K562 (cell line): Measurements from ENCODE around the gene TNNT2. TPM values are rescaled to one million over a fixed set of nuclear protein-coding genes. Genes with fewer than 3 reads are reported as not detected.

Experiments
- ATAC-seq: fragments of 200-7000 bp; cut with Tn5 transposase; 3 replicates; pipeline ENCODE4 v1.9.1; 2020; ENCODE audit warnings: moderate library complexity
- BruUV-seq: library from RNA; stranded (reverse); fragments of 400-500 nt; replicated peaks from 2 replicates; lab custom pipeline; 2021; lab: Mats Ljungman, UMichigan
- CTCF ChIA-PET: fragments of 300-600 bp; formaldehyde crosslinking; extraction: SDS; loops from one replicate; lab custom pipeline; 2021; ENCODE audit warnings: low intra/inter-chr PET ratio; lab: Yijun Ruan, JAX
- POLR2A ChIA-PET: fragments of 300-600, 350-650 bp; sonication (Branson Sonifier 250); formaldehyde crosslinking; extraction: SDS; loops from one replicate; lab custom pipeline; 2021; ENCODE audit warnings: antibody characterized with exemption, inconsistent platforms; lab: Yijun Ruan, JAX
- DNase-seq, 4 experiments: peaks; one replicate each; pipeline versions ENCODE4 v3.0.0 to v3.0.0-alpha.2; 2011 to 2018; ENCODE audit warnings: low spot score in 3 of 4, mixed read lengths in 3 of 4; ENCODE audit errors: extremely low read depth in 1 of 4
- FAIRE-seq: peaks from 2 replicates; lab custom pipeline; 2011; peaks lifted over from hg19 to GRCh38; lab: Jason Lieb, UNC
- H2AFZ ChIP-seq: 2 replicates; pipeline ENCODE4 v1.6.0; 2011; ENCODE audit warnings: low read depth, low read length, control low read depth, inconsistent platforms
- H3K27ac ChIP-seq: fragments of 200-600 bp; 3 replicates; pipeline ENCODE4 v1.8.0; 2011; ENCODE audit warnings: low read depth, mild to moderate bottlenecking, control low read depth, inconsistent platforms, low read length, moderate library complexity, mixed read lengths; ENCODE audit errors: extremely low read depth
- H3K27me3 ChIP-seq, 2 experiments: fragments of 300-600 bp in 1 of 2; 2 replicates in 1 of 2; 3 replicates in 1 of 2; pipeline versions ENCODE4 v1.6.0 to v1.8.0; 2011; ENCODE audit warnings: inconsistent platforms in 2 of 2, low read length in 2 of 2, mild to moderate bottlenecking in 1 of 2, mixed read lengths in 1 of 2, moderate library complexity in 1 of 2; ENCODE audit not compliant: control insufficient read depth in 2 of 2, insufficient read depth in 2 of 2
- H3K36me3 ChIP-seq: fragments of 300-600 bp; 3 replicates; pipeline ENCODE4 v1.8.0; 2011; ENCODE audit warnings: mild to moderate bottlenecking, low read length, inconsistent platforms; ENCODE audit not compliant: control insufficient read depth, insufficient read depth
- H3K4me1 ChIP-seq, 2 experiments: fragments of 200-600 bp in 1 of 2; replicated peaks in 1 of 2; 2 replicates in 1 of 2; 3 replicates in 1 of 2; pipeline versions ENCODE4 v1.5.1 to v1.8.0; 2011; ENCODE audit warnings: inconsistent platforms in 2 of 2, low read length in 2 of 2, mild to moderate bottlenecking in 1 of 2, mixed read lengths in 1 of 2, moderate library complexity in 1 of 2; ENCODE audit not compliant: control insufficient read depth in 2 of 2, insufficient read depth in 2 of 2
- H3K4me2 ChIP-seq: 2 replicates; pipeline ENCODE4 v1.6.1; 2011; ENCODE audit warnings: low read length, control low read depth, inconsistent platforms, mixed read lengths; ENCODE audit not compliant: insufficient read depth
- H3K4me3 ChIP-seq: fragments of 200-600 bp; sonication (generic), shearing (Covaris generic); 2 replicates; pipeline ENCODE4 v1.5.1; 2016; ENCODE audit warnings: control low read depth, inconsistent platforms
- H3K79me2 ChIP-seq: fragments of 200-600 bp; 3 replicates; pipeline ENCODE4 v1.8.0; 2011; ENCODE audit warnings: low read length, inconsistent platforms; ENCODE audit not compliant: control insufficient read depth, insufficient read depth
- H3K9ac ChIP-seq, 2 experiments: 2 replicates each; pipeline versions ENCODE4 v1.6.0 to v1.6.1; 2011; ENCODE audit warnings: low read depth in 2 of 2, low read length in 2 of 2, control low read depth in 1 of 2, inconsistent platforms in 1 of 2, mild to moderate bottlenecking in 1 of 2, mixed read lengths in 1 of 2; ENCODE audit not compliant: insufficient read depth in 1 of 2
- H3K9me1 ChIP-seq: one replicate; pipeline ENCODE4 v1.6.0; 2011; ENCODE audit warnings: inconsistent platforms, mild to moderate bottlenecking, low read length, moderate library complexity; ENCODE audit not compliant: control insufficient read depth, insufficient read depth
- H3K9me3 ChIP-seq: replicated peaks from 2 replicates; pipeline ENCODE4 v1.5.1; 2011; ENCODE audit warnings: low read depth, low read length, inconsistent platforms; ENCODE audit not compliant: control insufficient read depth, insufficient read depth
- H4K20me1 ChIP-seq: replicated peaks from 2 replicates; pipeline ENCODE4 v1.6.1; 2011; ENCODE audit warnings: low read length, inconsistent platforms, mixed read lengths; ENCODE audit not compliant: control insufficient read depth, insufficient read depth
- CAMTA2 ChIP-seq: fragments of 250-450 bp; sonication (Bioruptor Pico); conservative IDR thresholded peaks from 2 replicates; pipeline ENCODE4 v1.5.1; 2022
- FOXA1 ChIP-seq: fragments of 450-650 bp; IDR thresholded peaks from 2 replicates; pipeline ENCODE4 v1.6.1; 2016; ENCODE audit warnings: mild to moderate bottlenecking, borderline replicate concordance
- FOXK1 ChIP-seq: sonication (generic); formaldehyde crosslinking; IDR thresholded peaks from 2 replicates; pipeline ENCODE4 v1.8.0; 2022; ENCODE audit warnings: missing genetic modification reagents, mild to moderate bottlenecking, borderline replicate concordance
- KAT7 ChIP-seq: sonication (generic); formaldehyde crosslinking; IDR thresholded peaks from 2 replicates; pipeline ENCODE4 v1.8.0; 2022; ENCODE audit warnings: missing genetic modification reagents, mild to moderate bottlenecking, borderline replicate concordance
- KAT8 ChIP-seq: fragments of 450-650 bp; IDR thresholded peaks from 2 replicates; pipeline ENCODE4 v1.6.1; 2016; ENCODE audit warnings: low read depth, mild to moderate bottlenecking
- MCM7 ChIP-seq, 2 experiments: fragments of 450-650 bp; IDR thresholded peaks; 2 replicates each; pipeline ENCODE4 v1.6.1; 2016 to 2018
- NEUROD1 ChIP-seq: fragments of 150-350 bp; IDR thresholded peaks from 2 replicates; pipeline ENCODE4 v1.6.1; 2014; ENCODE audit warnings: borderline replicate concordance, low read length, low read depth; ENCODE audit not compliant: partially characterized antibody
- NR1H2 ChIP-seq: sonication (generic); formaldehyde crosslinking; IDR thresholded peaks from 2 replicates; pipeline ENCODE4 v1.4.0; 2020; ENCODE audit warnings: mild to moderate bottlenecking, missing genetic modification reagents
- PCBP2 ChIP-seq: fragments of 200-400 bp; formaldehyde crosslinking; IDR thresholded peaks from 2 replicates; pipeline ENCODE4 v1.6.1; 2018; ENCODE audit warnings: low read length, low read depth, mild to moderate bottlenecking, moderate library complexity; ENCODE audit not compliant: poor library complexity, severe bottlenecking
- PHF8 ChIP-seq: fragments of 200-600 bp; sonication (generic); IDR thresholded peaks from 2 replicates; pipeline ENCODE4 v1.6.1; 2012; ENCODE audit warnings: mixed run types, mild to moderate bottlenecking, inconsistent platforms, low read length, moderate library complexity, borderline replicate concordance
- SRSF1 ChIP-seq: fragments of 200-400 bp; formaldehyde crosslinking; IDR thresholded peaks from 2 replicates; pipeline ENCODE4 v1.6.1; 2017; ENCODE audit warnings: mild to moderate bottlenecking, low read depth, low read length, moderate library complexity
- TSHZ1 ChIP-seq: fragments of 250-450 bp; sonication (Bioruptor Pico); IDR thresholded peaks from 2 replicates; pipeline ENCODE4 v1.4.0; 2020; ENCODE audit warnings: mild to moderate bottlenecking, moderate library complexity
- ZBTB11 ChIP-seq, 3 experiments: fragments of 200-800 bp in 1 of 3; fragments of 250-450 bp in 1 of 3; fragments of 450-650 bp in 1 of 3; sonication (Bioruptor Pico) in 1 of 3; sonication (Bioruptor generic) in 1 of 3; formaldehyde crosslinking in 1 of 3; IDR thresholded peaks; 2 replicates each; pipeline versions ENCODE4 v1.6.1 to v1.8.0; 2016 to 2022; ENCODE audit warnings: mild to moderate bottlenecking in 2 of 3, missing genetic modification characterization in 2 of 3, missing compliant biosample characterization in 1 of 3, moderate library complexity in 1 of 3
- ZEB2 ChIP-seq: fragments of 450-650 bp; IDR thresholded peaks from 2 replicates; pipeline ENCODE4 v1.6.1; 2016
- ZNF280A ChIP-seq: fragments of 450-650 bp; IDR thresholded peaks from 2 replicates; pipeline ENCODE4 v1.6.1; 2018; ENCODE audit warnings: mild to moderate bottlenecking, low read depth; ENCODE audit not compliant: partially characterized antibody
- WGBS: fragments of 100-300 bp; shearing (Covaris generic); methylation state at CpG from one replicate; pipeline ENCODE4 v1.1.6; 2016; ENCODE audit warnings: low coverage, mixed read lengths; ENCODE audit not compliant: insufficient coverage; ENCODE audit errors: missing lambda C conversion rate; 5-methylcytosine and 5-hydroxymethylcytosine counted together
- in situ Hi-C: fragments of 300-500 bp; cut with MboI; formaldehyde crosslinking; loops from 4 replicates; pipeline ENCODE4 v1.15.0; 2018; ENCODE audit warnings: inconsistent platforms, mixed read lengths
- intact Hi-C: fragments of 100-400 bp; cut with micrococcal nuclease; formaldehyde crosslinking; loops from 2 replicates; pipeline ENCODE4 v1.14.2; 2022
- polyA plus RNA-seq, 8 experiments: library from polyadenylated mRNA; depleted of rRNA in 4 of 8; stranded (reverse) in 5 of 8; unstranded in 3 of 8; fragments of >200 nt; fragmentation: Nextera tagmentation in 2 of 8; fragmentation: Illumina TruSeq in 1 of 8; extraction: Ambion mirVana in 2 of 8; extraction: Trizol in 1 of 8; gene quantifications; 2 replicates each; pipeline versions ENCODE4 v1.2.1 to v1.2.3, GENCODE V29; 2011 to 2014; ENCODE audit warnings: inconsistent platforms in 1 of 8, missing spikeins in 1 of 8
- total RNA-seq, 7 experiments: library from RNA; depleted of rRNA in 6 of 7; stranded (reverse); fragments of >200 nt in 6 of 7; fragmentation: Illumina TruSeq in 2 of 7; extraction: Trizol in 2 of 7; gene quantifications; 2 replicates each; pipeline versions ENCODE4 v1.2.1 to v1.2.3, GENCODE V29; 2011 to 2021; ENCODE audit warnings: low replicate concordance in 1 of 7

The TNNT2 gene
- total and polyA plus RNA-seq, 9 of the 15 experiments (the other 6 are each of a cell fraction or from before 2014, with no cell fraction given), result not detected

GRCh38 chr1:201401700-201402099 lies 24.2 kb upstream of the TNNT2 start:
- 0% methylated on average over 2 of the region's 2 CpGs for WGBS
- ChIA-PET CTCF (no interaction called here), POLR2A (no interaction called here)
- no TSS peak for BruUV-seq
- H3K36me3 ChIP-seq, result no peaks in the 10 kb centered on the region
- no peak overlapping the region for H3K27ac ChIP-seq
- no peaks in the 10 kb centered on the region for H3K9me1 ChIP-seq
- H3K4me3 ChIP-seq, result no peak overlapping the region
- no peaks in the 10 kb centered on the region for H3K9me3 ChIP-seq
- in situ Hi-C loops, result no loop called here
- no peak overlapping the region for H2AFZ ChIP-seq
- H4K20me1 ChIP-seq, result peaks cover 6% of the 10 kb centered on the region
- intact Hi-C loops, result no loop called here
- FAIRE-seq (no peak), ATAC-seq (no peak), DNase-seq (no peak)
- H3K79me2 ChIP-seq, result no peaks in the 10 kb centered on the region
- peaks cover 44 to 76% of the 10 kb centered on the region in 2 experiments for H3K27me3 ChIP-seq
- H3K4me1 ChIP-seq, result peaks cover 0 to 10% of the 10 kb centered on the region in 2 experiments; a peak in 1 of 5 replicates
- H3K9ac ChIP-seq, result no peak overlapping the region
- H3K4me2 ChIP-seq, result no peak overlapping the region
- TF ChIP-seq PCBP2 (no peak), FOXK1 (CRISPR knock-in tag) (no peak), NEUROD1 (no peak), ZNF280A (no peak), FOXA1 (no peak), PHF8 (no peak), NR1H2 (CRISPR knock-in tag) (no peak), TSHZ1 (no peak), CAMTA2 (CRISPR knock-in tag) (no peak), ZBTB11 (CRISPR knock-in tag; IDR thresholded peaks at IDR 0.05) (no peak), KAT7 (no peak), MCM7 (IDR thresholded peaks at IDR 0.05) (no peak), ZEB2 (no peak), SRSF1 (no peak), KAT8 (no peak)
